ENCODE results near the gene RAB19.

GRCh38 chr7:140391634-140392033 is 12.2 kb upstream of the RAB19 start:
- peak; percentile 81 for TF ChIP-seq SCRT1 (tag by site-specific recombination; IDR thresholded peaks at IDR 0.05; ENCODE audit: borderline replicate concordance)
- TF ChIP-seq, protein P1, sequence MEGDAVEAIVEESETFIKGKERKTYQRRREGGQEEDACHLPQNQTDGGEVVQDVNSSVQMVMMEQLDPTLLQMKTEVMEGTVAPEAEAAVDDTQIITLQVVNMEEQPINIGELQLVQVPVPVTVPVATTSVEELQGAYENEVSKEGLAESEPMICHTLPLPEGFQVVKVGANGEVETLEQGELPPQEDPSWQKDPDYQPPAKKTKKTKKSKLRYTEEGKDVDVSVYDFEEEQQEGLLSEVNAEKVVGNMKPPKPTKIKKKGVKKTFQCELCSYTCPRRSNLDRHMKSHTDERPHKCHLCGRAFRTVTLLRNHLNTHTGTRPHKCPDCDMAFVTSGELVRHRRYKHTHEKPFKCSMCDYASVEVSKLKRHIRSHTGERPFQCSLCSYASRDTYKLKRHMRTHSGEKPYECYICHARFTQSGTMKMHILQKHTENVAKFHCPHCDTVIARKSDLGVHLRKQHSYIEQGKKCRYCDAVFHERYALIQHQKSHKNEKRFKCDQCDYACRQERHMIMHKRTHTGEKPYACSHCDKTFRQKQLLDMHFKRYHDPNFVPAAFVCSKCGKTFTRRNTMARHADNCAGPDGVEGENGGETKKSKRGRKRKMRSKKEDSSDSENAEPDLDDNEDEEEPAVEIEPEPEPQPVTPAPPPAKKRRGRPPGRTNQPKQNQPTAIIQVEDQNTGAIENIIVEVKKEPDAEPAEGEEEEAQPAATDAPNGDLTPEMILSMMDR (tag by site-specific recombination; IDR thresholded peaks at IDR 0.05): no peak
- TF ChIP-seq, protein P2, sequence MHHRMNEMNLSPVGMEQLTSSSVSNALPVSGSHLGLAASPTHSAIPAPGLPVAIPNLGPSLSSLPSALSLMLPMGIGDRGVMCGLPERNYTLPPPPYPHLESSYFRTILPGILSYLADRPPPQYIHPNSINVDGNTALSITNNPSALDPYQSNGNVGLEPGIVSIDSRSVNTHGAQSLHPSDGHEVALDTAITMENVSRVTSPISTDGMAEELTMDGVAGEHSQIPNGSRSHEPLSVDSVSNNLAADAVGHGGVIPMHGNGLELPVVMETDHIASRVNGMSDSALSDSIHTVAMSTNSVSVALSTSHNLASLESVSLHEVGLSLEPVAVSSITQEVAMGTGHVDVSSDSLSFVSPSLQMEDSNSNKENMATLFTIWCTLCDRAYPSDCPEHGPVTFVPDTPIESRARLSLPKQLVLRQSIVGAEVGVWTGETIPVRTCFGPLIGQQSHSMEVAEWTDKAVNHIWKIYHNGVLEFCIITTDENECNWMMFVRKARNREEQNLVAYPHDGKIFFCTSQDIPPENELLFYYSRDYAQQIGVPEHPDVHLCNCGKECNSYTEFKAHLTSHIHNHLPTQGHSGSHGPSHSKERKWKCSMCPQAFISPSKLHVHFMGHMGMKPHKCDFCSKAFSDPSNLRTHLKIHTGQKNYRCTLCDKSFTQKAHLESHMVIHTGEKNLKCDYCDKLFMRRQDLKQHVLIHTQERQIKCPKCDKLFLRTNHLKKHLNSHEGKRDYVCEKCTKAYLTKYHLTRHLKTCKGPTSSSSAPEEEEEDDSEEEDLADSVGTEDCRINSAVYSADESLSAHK (tag by site-specific recombination; IDR thresholded peaks at IDR 0.05): no peak
- no peak for TF ChIP-seq ZNF132 (tag by site-specific recombination; IDR thresholded peaks at IDR 0.05; ENCODE audit: borderline replicate concordance)
- no peak for TF ChIP-seq PRDM1 (tag by site-specific recombination; IDR thresholded peaks at IDR 0.05)
- TF ChIP-seq, protein P3, sequence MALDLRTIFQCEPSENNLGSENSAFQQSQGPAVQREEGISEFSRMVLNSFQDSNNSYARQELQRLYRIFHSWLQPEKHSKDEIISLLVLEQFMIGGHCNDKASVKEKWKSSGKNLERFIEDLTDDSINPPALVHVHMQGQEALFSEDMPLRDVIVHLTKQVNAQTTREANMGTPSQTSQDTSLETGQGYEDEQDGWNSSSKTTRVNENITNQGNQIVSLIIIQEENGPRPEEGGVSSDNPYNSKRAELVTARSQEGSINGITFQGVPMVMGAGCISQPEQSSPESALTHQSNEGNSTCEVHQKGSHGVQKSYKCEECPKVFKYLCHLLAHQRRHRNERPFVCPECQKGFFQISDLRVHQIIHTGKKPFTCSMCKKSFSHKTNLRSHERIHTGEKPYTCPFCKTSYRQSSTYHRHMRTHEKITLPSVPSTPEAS (tag by site-specific recombination; IDR thresholded peaks at IDR 0.05): no peak
- TF ChIP-seq, protein P4, sequence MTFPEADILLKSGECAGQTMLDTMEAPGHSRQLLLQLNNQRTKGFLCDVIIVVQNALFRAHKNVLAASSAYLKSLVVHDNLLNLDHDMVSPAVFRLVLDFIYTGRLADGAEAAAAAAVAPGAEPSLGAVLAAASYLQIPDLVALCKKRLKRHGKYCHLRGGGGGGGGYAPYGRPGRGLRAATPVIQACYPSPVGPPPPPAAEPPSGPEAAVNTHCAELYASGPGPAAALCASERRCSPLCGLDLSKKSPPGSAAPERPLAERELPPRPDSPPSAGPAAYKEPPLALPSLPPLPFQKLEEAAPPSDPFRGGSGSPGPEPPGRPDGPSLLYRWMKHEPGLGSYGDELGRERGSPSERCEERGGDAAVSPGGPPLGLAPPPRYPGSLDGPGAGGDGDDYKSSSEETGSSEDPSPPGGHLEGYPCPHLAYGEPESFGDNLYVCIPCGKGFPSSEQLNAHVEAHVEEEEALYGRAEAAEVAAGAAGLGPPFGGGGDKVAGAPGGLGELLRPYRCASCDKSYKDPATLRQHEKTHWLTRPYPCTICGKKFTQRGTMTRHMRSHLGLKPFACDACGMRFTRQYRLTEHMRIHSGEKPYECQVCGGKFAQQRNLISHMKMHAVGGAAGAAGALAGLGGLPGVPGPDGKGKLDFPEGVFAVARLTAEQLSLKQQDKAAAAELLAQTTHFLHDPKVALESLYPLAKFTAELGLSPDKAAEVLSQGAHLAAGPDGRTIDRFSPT (tag by site-specific recombination; IDR thresholded peaks at IDR 0.05): no peak
- TF ChIP-seq, protein P5, sequence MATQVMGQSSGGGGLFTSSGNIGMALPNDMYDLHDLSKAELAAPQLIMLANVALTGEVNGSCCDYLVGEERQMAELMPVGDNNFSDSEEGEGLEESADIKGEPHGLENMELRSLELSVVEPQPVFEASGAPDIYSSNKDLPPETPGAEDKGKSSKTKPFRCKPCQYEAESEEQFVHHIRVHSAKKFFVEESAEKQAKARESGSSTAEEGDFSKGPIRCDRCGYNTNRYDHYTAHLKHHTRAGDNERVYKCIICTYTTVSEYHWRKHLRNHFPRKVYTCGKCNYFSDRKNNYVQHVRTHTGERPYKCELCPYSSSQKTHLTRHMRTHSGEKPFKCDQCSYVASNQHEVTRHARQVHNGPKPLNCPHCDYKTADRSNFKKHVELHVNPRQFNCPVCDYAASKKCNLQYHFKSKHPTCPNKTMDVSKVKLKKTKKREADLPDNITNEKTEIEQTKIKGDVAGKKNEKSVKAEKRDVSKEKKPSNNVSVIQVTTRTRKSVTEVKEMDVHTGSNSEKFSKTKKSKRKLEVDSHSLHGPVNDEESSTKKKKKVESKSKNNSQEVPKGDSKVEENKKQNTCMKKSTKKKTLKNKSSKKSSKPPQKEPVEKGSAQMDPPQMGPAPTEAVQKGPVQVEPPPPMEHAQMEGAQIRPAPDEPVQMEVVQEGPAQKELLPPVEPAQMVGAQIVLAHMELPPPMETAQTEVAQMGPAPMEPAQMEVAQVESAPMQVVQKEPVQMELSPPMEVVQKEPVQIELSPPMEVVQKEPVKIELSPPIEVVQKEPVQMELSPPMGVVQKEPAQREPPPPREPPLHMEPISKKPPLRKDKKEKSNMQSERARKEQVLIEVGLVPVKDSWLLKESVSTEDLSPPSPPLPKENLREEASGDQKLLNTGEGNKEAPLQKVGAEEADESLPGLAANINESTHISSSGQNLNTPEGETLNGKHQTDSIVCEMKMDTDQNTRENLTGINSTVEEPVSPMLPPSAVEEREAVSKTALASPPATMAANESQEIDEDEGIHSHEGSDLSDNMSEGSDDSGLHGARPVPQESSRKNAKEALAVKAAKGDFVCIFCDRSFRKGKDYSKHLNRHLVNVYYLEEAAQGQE (tag by site-specific recombination; IDR thresholded peaks at IDR 0.05): no peak

Measured in HEK293 (cell line).